ENCODE measurements around the gene HDHD3. TPM values are rescaled to one million over a fixed set of nuclear protein-coding genes. Genes with fewer than 3 reads are reported as not detected.
"Not testable (repeated sequence)": the region's sequence is repeated elsewhere in the genome, so short reads cannot be mapped to it uniquely, and the experiment has no call there.

The HDHD3 gene
- total RNA-seq, 4 donors from 2014 or later = 24.9 to 69.0 (median 58.6) TPM

DNA sequence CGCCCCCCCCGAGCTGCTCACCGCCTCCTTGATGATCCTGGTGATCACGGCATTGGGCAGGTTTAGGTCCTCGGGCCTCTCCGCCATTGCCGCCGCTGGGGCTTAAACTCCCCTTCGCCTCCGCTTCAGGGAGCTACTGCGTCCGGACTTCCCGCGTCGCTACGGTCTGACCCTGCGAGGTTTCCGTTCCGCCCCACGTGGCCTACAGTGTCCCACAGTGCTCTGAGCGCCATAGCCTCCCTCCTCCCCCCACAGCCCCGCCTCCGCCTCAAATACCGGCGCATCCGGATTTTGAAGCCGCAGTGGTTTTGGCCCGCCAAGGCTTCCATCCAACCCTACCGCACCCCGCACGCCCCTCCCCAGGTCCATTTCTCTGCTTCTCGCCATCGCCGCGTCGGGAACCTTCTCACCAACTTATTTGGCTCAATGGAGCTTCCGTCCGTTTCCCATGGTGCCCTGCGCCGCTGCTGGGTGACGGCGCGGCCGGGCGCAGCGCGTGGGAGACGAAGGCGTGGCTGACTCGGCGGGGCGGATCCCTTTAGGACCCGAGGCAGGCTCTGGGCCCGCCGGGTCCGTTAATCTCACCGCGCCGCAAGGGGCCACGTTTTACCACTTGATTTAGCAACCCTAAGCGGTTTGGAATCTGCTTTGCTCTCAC lies 33.5 kb upstream of the HDHD3 start, which contains the start of the genes C9orf43 and POLE3:
TSS of gene C9orf43 (plus strand) at position 541 of the 658 bp plus-strand sequence. CDS start 2,747 bp downstream, outside the sequence.
TSS of gene POLE3 (minus strand) at position 469 of the 658 bp plus-strand sequence. CDS start at position 87, 382 bp downstream.
- peak; percentile 96 for DNase-seq (ENCODE audit: low spot score in 2 of 2)
- under 1% methylated on average over 53 of the region's 61 CpGs for WGBS
- no peaks in the 10 kb centered on the region for H3K27me3 ChIP-seq

DNA sequence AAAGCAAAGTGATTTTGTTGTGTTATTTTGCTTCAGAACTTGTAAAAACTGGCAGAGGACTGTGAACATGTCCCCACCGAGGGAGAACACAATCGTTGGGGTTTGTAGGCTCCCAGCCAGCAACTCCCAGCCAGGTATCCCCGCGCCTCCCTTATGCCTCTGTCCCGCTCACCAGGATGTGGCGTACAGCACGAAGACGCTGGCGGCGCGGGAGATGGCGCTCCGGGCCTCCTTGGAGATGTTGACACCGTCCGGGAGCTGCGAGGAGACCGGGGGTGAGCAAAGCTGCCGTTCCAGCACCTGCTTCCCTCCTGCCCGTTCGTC lies 33.1 kb upstream of the HDHD3 start:
- Histone ChIP-seq H3K27me3 (no peaks in the 10 kb centered on the region), H3K27ac (peak overlapping the region; percentile 95), H3K4me3 (peak overlapping the region; percentile 73), H3K36me3 (peaks cover 17% of the 10 kb centered on the region), H3K4me1 (peaks cover 29% of the 10 kb centered on the region), H3K9me3 (no peaks in the 10 kb centered on the region)
- DNase-seq (ENCODE audit: low spot score in 2 of 2) = no peak
- TF ChIP-seq POLR2AphosphoS5 (IDR thresholded peaks at IDR 0.05) (no peak), POLR2A (IDR thresholded peaks at IDR 0.05) (no peak)
- 0% methylated on average over 11 of the region's 20 CpGs for WGBS

More for the DNA sequence above, 33.5 kb upstream of the HDHD3 start, which contains the start of the genes C9orf43 and POLE3:
- H3K36me3 ChIP-seq = peaks cover 17% of the 10 kb centered on the region
- H3K27ac ChIP-seq = peak within 1 kb of the TSS; percentile 95
- H3K4me1 ChIP-seq = peaks cover 29% of the 10 kb centered on the region
- H3K4me3 ChIP-seq = peak within 1 kb of the TSS; percentile 73
- peak; percentile 29 to 51 for TF ChIP-seq POLR2A (IDR thresholded peaks at IDR 0.05)
- peak; percentile 4 to 92 (median 78) for TF ChIP-seq POLR2AphosphoS5 (IDR thresholded peaks at IDR 0.05)
- TF ChIP-seq EP300 (IDR thresholded peaks at IDR 0.05) = no peak
- H3K9me3 ChIP-seq = no peaks in the 10 kb centered on the region

DNA sequence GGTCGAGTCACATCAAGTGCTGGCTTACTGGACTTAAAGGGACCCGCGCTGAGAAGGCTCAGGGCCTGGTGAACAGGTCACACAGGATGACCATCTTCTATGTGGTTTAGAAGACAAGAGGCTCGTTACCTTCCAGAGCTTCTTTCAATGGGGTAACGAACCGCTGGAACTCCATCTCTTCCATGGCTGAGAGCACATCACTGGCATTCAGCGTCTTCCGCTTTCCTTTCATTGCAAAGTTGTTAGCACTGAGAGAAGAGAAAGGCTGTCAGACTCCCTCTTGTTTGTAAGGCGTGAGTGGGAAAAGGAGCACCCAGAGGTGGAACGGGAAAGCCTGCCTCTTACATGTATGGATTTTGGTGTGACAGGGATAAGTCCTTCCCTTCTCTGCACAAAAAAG lies 32.7 kb upstream of the HDHD3 start:
- Histone ChIP-seq H3K4me1 (peaks cover 29% of the 10 kb centered on the region), H3K4me3 (peak overlapping the region; percentile 73), H3K36me3 (peaks cover 17% of the 10 kb centered on the region), H3K27me3 (no peaks in the 10 kb centered on the region), H3K27ac (peak overlapping the region; percentile 95), H3K9me3 (no peaks in the 10 kb centered on the region)
- WGBS = 36% methylated on average over 10 of the region's 10 CpGs
- DNase-seq (ENCODE audit: low spot score in 2 of 2) = no peak
- TF ChIP-seq POLR2A (IDR thresholded peaks at IDR 0.05) = no peak
- TF ChIP-seq, protein P1, sequence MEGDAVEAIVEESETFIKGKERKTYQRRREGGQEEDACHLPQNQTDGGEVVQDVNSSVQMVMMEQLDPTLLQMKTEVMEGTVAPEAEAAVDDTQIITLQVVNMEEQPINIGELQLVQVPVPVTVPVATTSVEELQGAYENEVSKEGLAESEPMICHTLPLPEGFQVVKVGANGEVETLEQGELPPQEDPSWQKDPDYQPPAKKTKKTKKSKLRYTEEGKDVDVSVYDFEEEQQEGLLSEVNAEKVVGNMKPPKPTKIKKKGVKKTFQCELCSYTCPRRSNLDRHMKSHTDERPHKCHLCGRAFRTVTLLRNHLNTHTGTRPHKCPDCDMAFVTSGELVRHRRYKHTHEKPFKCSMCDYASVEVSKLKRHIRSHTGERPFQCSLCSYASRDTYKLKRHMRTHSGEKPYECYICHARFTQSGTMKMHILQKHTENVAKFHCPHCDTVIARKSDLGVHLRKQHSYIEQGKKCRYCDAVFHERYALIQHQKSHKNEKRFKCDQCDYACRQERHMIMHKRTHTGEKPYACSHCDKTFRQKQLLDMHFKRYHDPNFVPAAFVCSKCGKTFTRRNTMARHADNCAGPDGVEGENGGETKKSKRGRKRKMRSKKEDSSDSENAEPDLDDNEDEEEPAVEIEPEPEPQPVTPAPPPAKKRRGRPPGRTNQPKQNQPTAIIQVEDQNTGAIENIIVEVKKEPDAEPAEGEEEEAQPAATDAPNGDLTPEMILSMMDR (IDR thresholded peaks at IDR 0.05) = no peak
- TF ChIP-seq POLR2AphosphoS5 (IDR thresholded peaks at IDR 0.05) = no peak
- TF ChIP-seq EP300 (IDR thresholded peaks at IDR 0.05) = no peak

DNA sequence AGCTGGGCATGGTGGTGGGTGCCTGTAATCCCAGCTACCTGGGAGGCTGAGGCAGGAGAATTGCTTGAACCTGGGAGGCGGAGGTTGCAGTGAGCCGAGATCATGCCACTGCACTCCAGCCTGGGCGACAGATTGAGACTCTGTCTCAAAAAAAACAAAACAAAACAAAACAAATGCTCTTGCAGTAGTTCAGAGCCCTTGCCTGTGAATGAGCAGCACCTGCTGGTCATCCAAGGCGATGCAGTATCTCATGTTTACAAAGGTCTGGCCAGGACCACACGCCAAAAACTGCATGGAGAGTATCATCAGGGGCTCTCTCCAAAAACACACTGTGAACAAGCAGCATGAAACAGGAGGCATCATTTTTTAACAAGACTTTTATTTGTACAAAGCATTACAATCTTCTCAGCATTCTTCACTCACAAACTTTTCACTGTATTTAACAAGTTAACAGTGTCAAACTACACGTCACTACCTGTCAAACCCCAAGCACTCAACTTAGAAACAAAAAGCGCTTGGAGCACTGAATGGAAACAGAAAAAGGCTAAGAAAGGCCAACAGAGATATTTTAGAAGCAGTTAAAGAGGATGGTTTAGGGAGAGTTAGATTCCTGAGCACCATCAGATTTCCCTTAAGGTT lies 30.2 kb upstream of the HDHD3 start:
- Histone ChIP-seq H3K4me1 (peaks cover 35% of the 10 kb centered on the region), H3K27ac (peak overlapping the region; percentile 38), H3K36me3 (peaks cover 17% of the 10 kb centered on the region)
- TF ChIP-seq, protein P1 (IDR thresholded peaks at IDR 0.05) = peak; percentile 64 to 82
- not testable (repeated sequence) for H3K27me3 ChIP-seq; H3K4me3 ChIP-seq; DNase-seq (ENCODE audit: low spot score in 2 of 2); H3K9me3 ChIP-seq
- WGBS = 25% methylated on average over 7 of the region's 7 CpGs

DNA sequence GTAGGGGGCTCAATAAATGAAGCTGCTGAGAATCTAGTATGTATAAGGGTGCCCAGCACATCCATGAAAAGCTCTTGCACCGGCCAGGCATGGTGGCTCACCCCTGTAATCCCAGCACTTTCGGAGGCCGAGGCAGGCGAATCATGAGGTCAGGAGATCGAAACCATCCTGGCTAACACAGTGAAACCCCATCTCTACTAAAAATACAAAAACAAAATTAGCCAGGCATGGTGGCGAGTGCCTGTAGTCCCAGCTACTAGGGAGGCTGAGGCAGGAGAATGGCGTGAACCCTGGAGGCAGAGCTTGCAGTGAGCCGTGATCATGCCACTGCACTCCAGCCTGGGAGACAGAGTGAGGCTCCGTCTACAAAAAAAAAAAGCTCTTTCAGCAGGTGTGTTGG lies 29.6 kb upstream of the HDHD3 start:
- not testable (repeated sequence) for H3K9me3 ChIP-seq; DNase-seq (ENCODE audit: low spot score in 2 of 2); H3K27me3 ChIP-seq; H3K4me3 ChIP-seq
- H3K27ac ChIP-seq = peak overlapping the region; percentile 38
- WGBS = 85% methylated on average over 9 of the region's 9 CpGs
- peaks cover 17% of the 10 kb centered on the region for H3K36me3 ChIP-seq
- H3K4me1 ChIP-seq = peaks cover 35% of the 10 kb centered on the region

DNA sequence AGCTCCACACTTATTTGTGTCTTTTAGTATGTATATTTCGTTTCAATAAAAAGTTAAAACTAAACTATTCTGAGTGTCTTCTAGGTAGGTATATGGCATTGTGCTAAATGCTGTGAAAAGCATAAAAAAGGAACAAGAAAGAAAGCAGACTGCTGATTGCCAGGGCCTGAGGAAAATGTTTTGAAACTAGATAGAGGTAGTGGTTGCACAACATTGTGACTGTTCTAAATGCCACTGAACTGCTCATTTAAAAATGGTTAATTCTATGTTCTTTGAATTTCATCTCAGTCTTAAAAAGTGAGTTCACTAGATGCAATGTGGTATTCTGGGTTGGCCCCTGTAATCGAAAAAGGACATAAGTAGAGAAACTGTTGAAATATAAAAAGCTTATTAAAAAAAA lies 26.9 kb upstream of the HDHD3 start:
- 75% methylated on average over 2 of the region's 2 CpGs for WGBS

More for the DNA sequence above, 26.9 kb upstream of the HDHD3 start:
- DNase-seq (ENCODE audit: low spot score in 2 of 2) = no peak
- Histone ChIP-seq H3K4me3 (no peak overlapping the region), H3K27me3 (no peaks in the 10 kb centered on the region), H3K9me3 (no peaks in the 10 kb centered on the region), H3K4me1 (peaks cover 46% of the 10 kb centered on the region), H3K36me3 (peaks cover 13% of the 10 kb centered on the region), H3K27ac (no peak overlapping the region)
- TF ChIP-seq EP300 (IDR thresholded peaks at IDR 0.05) (no peak), POLR2A (IDR thresholded peaks at IDR 0.05) (no peak), POLR2AphosphoS5 (IDR thresholded peaks at IDR 0.05) (no peak)
- TF ChIP-seq, protein P1 (IDR thresholded peaks at IDR 0.05) = no peak

Data from suprapubic skin (tissue), 4 donors.